GM23338 (cell line): ENCODE data around the gene HSPA9. TPM values are rescaled to one million over a fixed set of nuclear protein-coding genes. Genes with fewer than 3 reads are reported as not detected.

Experiments used
- ATAC-seq: fragments of 200-7000 bp; cut with Tn5 transposase; 3 replicates; pipeline ENCODE4 v1.9.1; 2020
- DNase-seq: peaks from one replicate; pipeline ENCODE4 v3.0.0-alpha.2; 2015; ENCODE audit warnings: low spot score
- H2AFZ ChIP-seq: fragments of 200-600 bp; sonication (generic); 2 replicates; pipeline ENCODE4 v1.8.0; 2016; ENCODE audit warnings: antibody characterized with exemption, mild to moderate bottlenecking, moderate library complexity
- H3F3A ChIP-seq: fragments of 200-600 bp; sonication (generic); replicated peaks from 2 replicates; pipeline ENCODE4 v1.8.0; 2017; ENCODE audit warnings: antibody characterized with exemption, mixed run types, low read depth
- H3K27ac ChIP-seq: fragments of 200-600 bp; sonication (generic); 2 replicates; pipeline ENCODE4 v1.6.1; 2016; ENCODE audit warnings: low read depth
- H3K27me3 ChIP-seq: fragments of 200-600 bp; sonication (generic); 2 replicates; pipeline ENCODE4 v1.8.0; 2016; ENCODE audit warnings: mild to moderate bottlenecking, mixed run types, moderate library complexity; ENCODE audit not compliant: insufficient read depth
- H3K36me3 ChIP-seq: fragments of 200-600 bp; sonication (generic); 2 replicates; pipeline ENCODE4 v1.8.0; 2016; ENCODE audit warnings: mild to moderate bottlenecking; ENCODE audit not compliant: insufficient read depth
- H3K4me1 ChIP-seq: fragments of 200-600 bp; sonication (generic); 2 replicates; pipeline ENCODE4 v1.8.0; 2016; ENCODE audit warnings: mild to moderate bottlenecking, moderate library complexity; ENCODE audit not compliant: insufficient read depth
- H3K4me2 ChIP-seq: fragments of 200-600 bp; sonication (generic); 2 replicates; pipeline ENCODE4 v1.7.1; 2017; ENCODE audit warnings: mixed run types
- H3K4me3 ChIP-seq: fragments of 200-600 bp; sonication (generic); 2 replicates; pipeline ENCODE4 v1.6.1; 2016; ENCODE audit warnings: mixed run types
- H3K79me2 ChIP-seq: fragments of 200-600 bp; sonication (generic); replicated peaks from 2 replicates; pipeline ENCODE4 v1.8.0; 2017; ENCODE audit warnings: mild to moderate bottlenecking; ENCODE audit not compliant: insufficient read depth
- H3K9me2 ChIP-seq: fragments of 200-600 bp; sonication (generic); 2 replicates; pipeline ENCODE4 v1.8.0; 2017; ENCODE audit not compliant: insufficient read depth
- H4K20me1 ChIP-seq: fragments of 200-600 bp; sonication (generic); replicated peaks from 2 replicates; pipeline ENCODE4 v1.8.0; 2017; ENCODE audit warnings: mild to moderate bottlenecking; ENCODE audit not compliant: insufficient read depth
- H3K27ac Mint-ChIP-seq: 2 replicates; pipeline ENCODE4 v1.8.0; 2020; ENCODE audit warnings: inconsistent platforms, mild to moderate bottlenecking, moderate library complexity, mixed read lengths
- H3K27me3 Mint-ChIP-seq: 3 replicates; pipeline ENCODE4 v1.8.0; 2022; ENCODE audit warnings: low read depth, mild to moderate bottlenecking, moderate library complexity, mixed read lengths, inconsistent platforms; ENCODE audit not compliant: insufficient read depth, poor library complexity
- H3K36me3 Mint-ChIP-seq: 3 replicates; pipeline ENCODE4 v1.8.0; 2021; ENCODE audit warnings: low read depth, mild to moderate bottlenecking, inconsistent platforms, moderate library complexity, mixed read lengths
- H3K4me1 Mint-ChIP-seq: 3 replicates; pipeline ENCODE4 v1.8.0; 2020; ENCODE audit warnings: mild to moderate bottlenecking, inconsistent platforms, mixed read lengths
- H3K4me3 Mint-ChIP-seq: 3 replicates; pipeline ENCODE4 v1.8.0; 2021; ENCODE audit warnings: moderate library complexity, mild to moderate bottlenecking, inconsistent platforms, mixed read lengths
- H3K9me3 Mint-ChIP-seq: 3 replicates; pipeline ENCODE4 v1.8.0; 2020; ENCODE audit warnings: moderate library complexity, mild to moderate bottlenecking, inconsistent platforms, mixed read lengths
- CREB1 ChIP-seq: fragments of 250-450 bp; sonication (Bioruptor Pico); IDR thresholded peaks from 2 replicates; pipeline ENCODE4 v1.5.0; 2020; ENCODE audit warnings: low read depth, mild to moderate bottlenecking, moderate library complexity
- EZH2 ChIP-seq: fragments of 200-600 bp; sonication (generic); IDR thresholded peaks from one replicate; pipeline ENCODE4 v1.8.0; 2017; ENCODE audit warnings: antibody characterized with exemption, mild to moderate bottlenecking, low read depth; ENCODE audit not compliant: unreplicated experiment
- EZH2phosphoT487 ChIP-seq: fragments of 200-600 bp; sonication (generic); IDR thresholded peaks from one replicate; pipeline ENCODE4 v1.8.1; 2018; ENCODE audit warnings: antibody characterized with exemption; ENCODE audit not compliant: unreplicated experiment
- JUNB ChIP-seq: IDR thresholded peaks from one replicate; pipeline ENCODE4 v1.6.1; 2016; ENCODE audit warnings: antibody characterized with exemption; ENCODE audit not compliant: unreplicated experiment
- NANOG ChIP-seq: IDR thresholded peaks from 2 replicates; pipeline ENCODE4 v1.6.1; 2016; ENCODE audit warnings: antibody characterized with exemption, borderline replicate concordance
- POLR2AphosphoS5 ChIP-seq: IDR thresholded peaks from 2 replicates; pipeline ENCODE4 v1.6.1; 2016; ENCODE audit warnings: antibody characterized with exemption, low read depth
- STAT1 ChIP-seq: IDR thresholded peaks from one replicate; pipeline ENCODE4 v1.6.1; 2016; ENCODE audit warnings: antibody characterized with exemption; ENCODE audit not compliant: unreplicated experiment
- ZNF114 ChIP-seq: fragments of 250-450 bp; sonication (Bioruptor Pico); IDR thresholded peaks from 2 replicates; pipeline ENCODE4 v1.5.0; 2020; ENCODE audit warnings: mild to moderate bottlenecking, moderate library complexity
- ZNF331 ChIP-seq: fragments of 250-450 bp; sonication (Bioruptor Pico); IDR thresholded peaks from 2 replicates; pipeline ENCODE4 v1.5.0; 2020; ENCODE audit warnings: low read depth, mild to moderate bottlenecking, moderate library complexity
- polyA plus RNA-seq: library from polyadenylated mRNA; unstranded; fragments of >200 nt; fragmentation: Nextera tagmentation; extraction: Ambion mirVana; gene quantifications from 2 replicates; pipeline ENCODE4 v1.2.1, GENCODE V29; 2016
- total RNA-seq: library from RNA; depleted of rRNA; stranded (reverse); fragments of >200 nt; shearing (Covaris generic); gene quantifications from 2 replicates; pipeline ENCODE4 v1.2.3, GENCODE V29; 2014
- TF ChIP-seq, protein P1 (sequence below): fragments of 250-450 bp; sonication (Bioruptor Pico); IDR thresholded peaks from 2 replicates; pipeline ENCODE4 v1.5.0; 2020; ENCODE audit warnings: mild to moderate bottlenecking, moderate library complexity
- TF ChIP-seq, protein P2 (sequence below): IDR thresholded peaks from 2 replicates; pipeline ENCODE4 v1.6.1; 2016; ENCODE audit warnings: antibody characterized with exemption
- TF ChIP-seq, protein P3 (sequence below), 2 experiments: fragments of 200-600 bp in 1 of 2; sonication (generic) in 1 of 2; conservative IDR thresholded peaks; 2 replicates each; pipeline versions ENCODE4 v1.5.1 to v1.6.1; 2016 to 2017; ENCODE audit warnings: antibody characterized with exemption in 2 of 2, low read depth in 2 of 2, mild to moderate bottlenecking in 2 of 2, moderate library complexity in 1 of 2
- TF ChIP-seq, protein P4 (sequence below): IDR thresholded peaks from one replicate; pipeline ENCODE4 v1.6.1; 2018; ENCODE audit warnings: antibody characterized with exemption; ENCODE audit not compliant: unreplicated experiment

HSPA9 gene
- total and polyA plus RNA-seq, 2 experiments from 2014 or later, result 302 to 751 TPM

DNA sequence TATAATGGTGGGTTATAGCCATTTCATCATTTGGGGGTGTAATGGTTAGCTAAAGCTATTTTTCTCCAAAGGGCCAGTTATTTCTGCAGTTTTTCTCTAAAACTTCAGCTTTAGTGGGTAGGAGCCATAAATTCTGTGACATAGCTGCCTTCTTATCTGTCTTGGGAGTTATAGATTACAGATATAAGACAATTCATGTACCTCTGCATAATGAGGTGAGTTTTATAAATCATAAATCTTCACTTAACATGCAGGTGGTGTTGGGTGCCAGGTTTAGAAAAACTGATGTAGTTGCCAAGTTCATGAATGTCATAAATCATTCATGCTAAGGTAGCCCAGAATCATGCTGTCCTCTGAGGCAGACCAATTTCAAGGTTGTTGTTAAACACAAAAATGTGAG is 10.0 kb upstream of the HSPA9 start:
- ATAC-seq (no peak), DNase-seq (no peak)
- Histone ChIP-seq H3K27ac (no peak overlapping the region), H2AFZ (no peak overlapping the region), H3K79me2 (no peaks in the 10 kb centered on the region), H3K36me3 (no peaks in the 10 kb centered on the region), H3K4me2 (no peak overlapping the region), H3K4me3 (no peak overlapping the region), H4K20me1 (no peaks in the 10 kb centered on the region; the same call in 1 of the 2 replicates), H3K9me2 (no peaks in the 10 kb centered on the region), H3K4me1 (no peaks in the 10 kb centered on the region), H3K27me3 (no peaks in the 10 kb centered on the region), H3F3A (no peaks in the 10 kb centered on the region)
- no peak overlapping the region for H3K27ac Mint-ChIP-seq
- TF ChIP-seq NANOG (no peak), POLR2AphosphoS5 (no peak), EZH2 (no peak), STAT1 (no peak), ZNF331 (CRISPR knock-in tag) (no peak), JUNB (no peak), CREB1 (CRISPR knock-in tag) (no peak), EZH2phosphoT487 (no peak), ZNF114 (no peak)
- TF ChIP-seq, protein P1, sequence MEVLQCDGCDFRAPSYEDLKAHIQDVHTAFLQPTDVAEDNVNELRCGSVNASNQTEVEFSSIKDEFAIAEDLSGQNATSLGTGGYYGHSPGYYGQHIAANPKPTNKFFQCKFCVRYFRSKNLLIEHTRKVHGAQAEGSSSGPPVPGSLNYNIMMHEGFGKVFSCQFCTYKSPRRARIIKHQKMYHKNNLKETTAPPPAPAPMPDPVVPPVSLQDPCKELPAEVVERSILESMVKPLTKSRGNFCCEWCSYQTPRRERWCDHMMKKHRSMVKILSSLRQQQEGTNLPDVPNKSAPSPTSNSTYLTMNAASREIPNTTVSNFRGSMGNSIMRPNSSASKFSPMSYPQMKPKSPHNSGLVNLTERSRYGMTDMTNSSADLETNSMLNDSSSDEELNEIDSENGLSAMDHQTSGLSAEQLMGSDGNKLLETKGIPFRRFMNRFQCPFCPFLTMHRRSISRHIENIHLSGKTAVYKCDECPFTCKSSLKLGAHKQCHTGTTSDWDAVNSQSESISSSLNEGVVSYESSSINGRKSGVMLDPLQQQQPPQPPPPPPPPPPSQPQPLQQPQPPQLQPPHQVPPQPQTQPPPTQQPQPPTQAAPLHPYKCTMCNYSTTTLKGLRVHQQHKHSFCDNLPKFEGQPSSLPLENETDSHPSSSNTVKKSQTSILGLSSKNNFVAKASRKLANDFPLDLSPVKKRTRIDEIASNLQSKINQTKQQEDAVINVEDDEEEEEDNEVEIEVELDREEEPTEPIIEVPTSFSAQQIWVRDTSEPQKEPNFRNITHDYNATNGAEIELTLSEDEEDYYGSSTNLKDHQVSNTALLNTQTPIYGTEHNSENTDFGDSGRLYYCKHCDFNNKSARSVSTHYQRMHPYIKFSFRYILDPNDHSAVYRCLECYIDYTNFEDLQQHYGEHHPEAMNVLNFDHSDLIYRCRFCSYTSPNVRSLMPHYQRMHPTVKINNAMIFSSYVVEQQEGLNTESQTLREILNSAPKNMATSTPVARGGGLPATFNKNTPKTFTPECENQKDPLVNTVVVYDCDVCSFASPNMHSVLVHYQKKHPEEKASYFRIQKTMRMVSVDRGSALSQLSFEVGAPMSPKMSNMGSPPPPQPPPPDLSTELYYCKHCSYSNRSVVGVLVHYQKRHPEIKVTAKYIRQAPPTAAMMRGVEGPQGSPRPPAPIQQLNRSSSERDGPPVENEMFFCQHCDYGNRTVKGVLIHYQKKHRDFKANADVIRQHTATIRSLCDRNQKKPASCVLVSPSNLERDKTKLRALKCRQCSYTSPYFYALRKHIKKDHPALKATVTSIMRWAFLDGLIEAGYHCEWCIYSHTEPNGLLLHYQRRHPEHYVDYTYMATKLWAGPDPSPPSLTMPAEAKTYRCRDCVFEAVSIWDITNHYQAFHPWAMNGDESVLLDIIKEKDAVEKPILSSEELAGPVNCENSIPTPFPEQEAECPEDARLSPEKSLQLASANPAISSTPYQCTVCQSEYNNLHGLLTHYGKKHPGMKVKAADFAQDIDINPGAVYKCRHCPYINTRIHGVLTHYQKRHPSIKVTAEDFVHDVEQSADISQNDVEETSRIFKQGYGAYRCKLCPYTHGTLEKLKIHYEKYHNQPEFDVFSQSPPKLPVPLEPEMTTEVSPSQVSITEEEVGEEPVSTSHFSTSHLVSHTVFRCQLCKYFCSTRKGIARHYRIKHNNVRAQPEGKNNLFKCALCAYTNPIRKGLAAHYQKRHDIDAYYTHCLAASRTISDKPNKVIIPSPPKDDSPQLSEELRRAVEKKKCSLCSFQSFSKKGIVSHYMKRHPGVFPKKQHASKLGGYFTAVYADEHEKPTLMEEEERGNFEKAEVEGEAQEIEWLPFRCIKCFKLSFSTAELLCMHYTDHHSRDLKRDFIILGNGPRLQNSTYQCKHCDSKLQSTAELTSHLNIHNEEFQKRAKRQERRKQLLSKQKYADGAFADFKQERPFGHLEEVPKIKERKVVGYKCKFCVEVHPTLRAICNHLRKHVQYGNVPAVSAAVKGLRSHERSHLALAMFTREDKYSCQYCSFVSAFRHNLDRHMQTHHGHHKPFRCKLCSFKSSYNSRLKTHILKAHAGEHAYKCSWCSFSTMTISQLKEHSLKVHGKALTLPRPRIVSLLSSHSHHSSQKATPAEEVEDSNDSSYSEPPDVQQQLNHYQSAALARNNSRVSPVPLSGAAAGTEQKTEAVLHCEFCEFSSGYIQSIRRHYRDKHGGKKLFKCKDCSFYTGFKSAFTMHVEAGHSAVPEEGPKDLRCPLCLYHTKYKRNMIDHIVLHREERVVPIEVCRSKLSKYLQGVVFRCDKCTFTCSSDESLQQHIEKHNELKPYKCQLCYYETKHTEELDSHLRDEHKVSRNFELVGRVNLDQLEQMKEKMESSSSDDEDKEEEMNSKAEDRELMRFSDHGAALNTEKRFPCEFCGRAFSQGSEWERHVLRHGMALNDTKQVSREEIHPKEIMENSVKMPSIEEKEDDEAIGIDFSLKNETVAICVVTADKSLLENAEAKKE (CRISPR knock-in tag), result no peak
- TF ChIP-seq, protein P2, sequence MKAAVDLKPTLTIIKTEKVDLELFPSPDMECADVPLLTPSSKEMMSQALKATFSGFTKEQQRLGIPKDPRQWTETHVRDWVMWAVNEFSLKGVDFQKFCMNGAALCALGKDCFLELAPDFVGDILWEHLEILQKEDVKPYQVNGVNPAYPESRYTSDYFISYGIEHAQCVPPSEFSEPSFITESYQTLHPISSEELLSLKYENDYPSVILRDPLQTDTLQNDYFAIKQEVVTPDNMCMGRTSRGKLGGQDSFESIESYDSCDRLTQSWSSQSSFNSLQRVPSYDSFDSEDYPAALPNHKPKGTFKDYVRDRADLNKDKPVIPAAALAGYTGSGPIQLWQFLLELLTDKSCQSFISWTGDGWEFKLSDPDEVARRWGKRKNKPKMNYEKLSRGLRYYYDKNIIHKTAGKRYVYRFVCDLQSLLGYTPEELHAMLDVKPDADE, result no peak
- TF ChIP-seq, protein P3, sequence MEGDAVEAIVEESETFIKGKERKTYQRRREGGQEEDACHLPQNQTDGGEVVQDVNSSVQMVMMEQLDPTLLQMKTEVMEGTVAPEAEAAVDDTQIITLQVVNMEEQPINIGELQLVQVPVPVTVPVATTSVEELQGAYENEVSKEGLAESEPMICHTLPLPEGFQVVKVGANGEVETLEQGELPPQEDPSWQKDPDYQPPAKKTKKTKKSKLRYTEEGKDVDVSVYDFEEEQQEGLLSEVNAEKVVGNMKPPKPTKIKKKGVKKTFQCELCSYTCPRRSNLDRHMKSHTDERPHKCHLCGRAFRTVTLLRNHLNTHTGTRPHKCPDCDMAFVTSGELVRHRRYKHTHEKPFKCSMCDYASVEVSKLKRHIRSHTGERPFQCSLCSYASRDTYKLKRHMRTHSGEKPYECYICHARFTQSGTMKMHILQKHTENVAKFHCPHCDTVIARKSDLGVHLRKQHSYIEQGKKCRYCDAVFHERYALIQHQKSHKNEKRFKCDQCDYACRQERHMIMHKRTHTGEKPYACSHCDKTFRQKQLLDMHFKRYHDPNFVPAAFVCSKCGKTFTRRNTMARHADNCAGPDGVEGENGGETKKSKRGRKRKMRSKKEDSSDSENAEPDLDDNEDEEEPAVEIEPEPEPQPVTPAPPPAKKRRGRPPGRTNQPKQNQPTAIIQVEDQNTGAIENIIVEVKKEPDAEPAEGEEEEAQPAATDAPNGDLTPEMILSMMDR (conservative IDR thresholded peaks at IDR 0.05; ENCODE audit: low read depth in 2 of 2), result no peak
- TF ChIP-seq, protein P4, sequence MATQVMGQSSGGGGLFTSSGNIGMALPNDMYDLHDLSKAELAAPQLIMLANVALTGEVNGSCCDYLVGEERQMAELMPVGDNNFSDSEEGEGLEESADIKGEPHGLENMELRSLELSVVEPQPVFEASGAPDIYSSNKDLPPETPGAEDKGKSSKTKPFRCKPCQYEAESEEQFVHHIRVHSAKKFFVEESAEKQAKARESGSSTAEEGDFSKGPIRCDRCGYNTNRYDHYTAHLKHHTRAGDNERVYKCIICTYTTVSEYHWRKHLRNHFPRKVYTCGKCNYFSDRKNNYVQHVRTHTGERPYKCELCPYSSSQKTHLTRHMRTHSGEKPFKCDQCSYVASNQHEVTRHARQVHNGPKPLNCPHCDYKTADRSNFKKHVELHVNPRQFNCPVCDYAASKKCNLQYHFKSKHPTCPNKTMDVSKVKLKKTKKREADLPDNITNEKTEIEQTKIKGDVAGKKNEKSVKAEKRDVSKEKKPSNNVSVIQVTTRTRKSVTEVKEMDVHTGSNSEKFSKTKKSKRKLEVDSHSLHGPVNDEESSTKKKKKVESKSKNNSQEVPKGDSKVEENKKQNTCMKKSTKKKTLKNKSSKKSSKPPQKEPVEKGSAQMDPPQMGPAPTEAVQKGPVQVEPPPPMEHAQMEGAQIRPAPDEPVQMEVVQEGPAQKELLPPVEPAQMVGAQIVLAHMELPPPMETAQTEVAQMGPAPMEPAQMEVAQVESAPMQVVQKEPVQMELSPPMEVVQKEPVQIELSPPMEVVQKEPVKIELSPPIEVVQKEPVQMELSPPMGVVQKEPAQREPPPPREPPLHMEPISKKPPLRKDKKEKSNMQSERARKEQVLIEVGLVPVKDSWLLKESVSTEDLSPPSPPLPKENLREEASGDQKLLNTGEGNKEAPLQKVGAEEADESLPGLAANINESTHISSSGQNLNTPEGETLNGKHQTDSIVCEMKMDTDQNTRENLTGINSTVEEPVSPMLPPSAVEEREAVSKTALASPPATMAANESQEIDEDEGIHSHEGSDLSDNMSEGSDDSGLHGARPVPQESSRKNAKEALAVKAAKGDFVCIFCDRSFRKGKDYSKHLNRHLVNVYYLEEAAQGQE, result no peak
- H3K4me1 Mint-ChIP-seq, result no peaks in the 10 kb centered on the region
- no peak overlapping the region for H3K4me3 Mint-ChIP-seq
- no peaks in the 10 kb centered on the region for H3K27me3 Mint-ChIP-seq
- H3K9me3 Mint-ChIP-seq, result no peaks in the 10 kb centered on the region
- H3K36me3 Mint-ChIP-seq, result no peaks in the 10 kb centered on the region
